GM19240 (cell line): ENCODE data around the gene OR5J2.
"Not testable (repeated sequence)": the region's sequence is repeated elsewhere in the genome, so short reads cannot be mapped to it uniquely, and the experiment has no call there.

Source experiments
- DNase-seq: peaks from one replicate; pipeline ENCODE4 v3.0.0; 2011; ENCODE audit warnings: low spot score; ENCODE audit not compliant: insufficient read length

The OR5J2 gene

GRCh38 chr11:56176318-56176717 lies at the start of gene OR5J2:
OR5J2 (plus strand) TSS chr11:56176618; CDS start chr11:56176618, 0 bp downstream.
- DNase-seq, result no peak

GRCh38 chr11:56140151-56140661 lies 36.2 kb upstream of the OR5J2 start, which contains the start of gene OR8J3:
OR8J3 (minus strand) TSS chr11:56140201; CDS start chr11:56137718, 2,483 bp downstream.
- DNase-seq, result no peak

GRCh38 chr11:56143681-56144080 lies 32.7 kb upstream of the OR5J2 start:
- not testable (repeated sequence) for DNase-seq

- no peak for DNase-seq
Observed at GRCh38 chr11:56151376-56151775, 25.0 kb upstream of the OR5J2 start.

GRCh38 chr11:56152333-56152732 lies 24.1 kb upstream of the OR5J2 start:
- DNase-seq, result no peak

- DNase-seq, result no peak
Observed at GRCh38 chr11:56160217-56160616, 16.2 kb upstream of the OR5J2 start, which contains the start of gene OR8K5. OR8K5 (minus strand) TSS chr11:56160317; CDS start chr11:56160317, 0 bp downstream.

GRCh38 chr11:56163804-56164203 lies 12.6 kb upstream of the OR5J2 start:
- DNase-seq, result no peak

- no peak for DNase-seq
Observed at GRCh38 chr11:56172256-56172830, 4.1 kb upstream of the OR5J2 start.

- DNase-seq, result no peak
Observed at GRCh38 chr11:56183459-56183858, 7.0 kb downstream of the OR5J2 start.

GRCh38 chr11:56188602-56189001 lies 12.2 kb downstream of the OR5J2 start:
- DNase-seq, result no peak

GRCh38 chr11:56196705-56197104 lies 20.3 kb downstream of the OR5J2 start:
- no peak for DNase-seq

- DNase-seq, result no peak
Observed at GRCh38 chr11:56197367-56197766, 20.9 kb downstream of the OR5J2 start.

- no peak for DNase-seq
Observed at GRCh38 chr11:56207790-56208189, 31.4 kb downstream of the OR5J2 start.

- no peak for DNase-seq
Observed at GRCh38 chr11:56214537-56214936, 38.1 kb downstream of the OR5J2 start.

GRCh38 chr11:56219735-56220134 lies 43.3 kb downstream of the OR5J2 start:
- DNase-seq, result not testable (repeated sequence)
